Panc1 (cell line): ENCODE measurements around the gene TLCD3A.

Experiments
- SIN3A ChIP-seq: IDR thresholded peaks from 2 replicates; pipeline ENCODE4 v1.6.1; 2012; ENCODE audit warnings: low read depth, mild to moderate bottlenecking, low read length, moderate library complexity, borderline replicate concordance; ENCODE audit not compliant: insufficient read depth
- TF ChIP-seq, protein P1 (sequence below): fragments of 450-650 bp; IDR thresholded peaks from 2 replicates; pipeline ENCODE4 v1.5.1; 2017; ENCODE audit warnings: mild to moderate bottlenecking

DNA sequence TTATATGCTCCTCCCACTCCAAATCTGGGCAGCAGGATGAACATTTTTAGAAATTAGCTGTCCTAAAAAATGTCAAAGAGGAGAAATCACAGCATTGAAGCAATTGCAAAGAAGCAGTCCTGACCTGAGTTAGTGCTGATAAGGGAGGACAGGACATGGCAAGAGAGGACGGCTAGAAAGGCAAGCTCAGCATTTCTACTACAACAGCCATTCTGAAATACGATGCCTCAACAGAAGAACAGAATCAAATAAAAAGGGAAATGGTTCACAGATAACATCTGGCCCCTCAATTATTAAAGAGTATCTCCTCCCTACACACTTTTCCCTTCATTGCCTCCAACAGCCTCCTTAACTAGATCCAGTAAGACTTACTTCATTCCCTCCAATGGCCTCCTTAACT is 36.0 kb upstream of the TLCD3A start:
- TF ChIP-seq, protein P1, sequence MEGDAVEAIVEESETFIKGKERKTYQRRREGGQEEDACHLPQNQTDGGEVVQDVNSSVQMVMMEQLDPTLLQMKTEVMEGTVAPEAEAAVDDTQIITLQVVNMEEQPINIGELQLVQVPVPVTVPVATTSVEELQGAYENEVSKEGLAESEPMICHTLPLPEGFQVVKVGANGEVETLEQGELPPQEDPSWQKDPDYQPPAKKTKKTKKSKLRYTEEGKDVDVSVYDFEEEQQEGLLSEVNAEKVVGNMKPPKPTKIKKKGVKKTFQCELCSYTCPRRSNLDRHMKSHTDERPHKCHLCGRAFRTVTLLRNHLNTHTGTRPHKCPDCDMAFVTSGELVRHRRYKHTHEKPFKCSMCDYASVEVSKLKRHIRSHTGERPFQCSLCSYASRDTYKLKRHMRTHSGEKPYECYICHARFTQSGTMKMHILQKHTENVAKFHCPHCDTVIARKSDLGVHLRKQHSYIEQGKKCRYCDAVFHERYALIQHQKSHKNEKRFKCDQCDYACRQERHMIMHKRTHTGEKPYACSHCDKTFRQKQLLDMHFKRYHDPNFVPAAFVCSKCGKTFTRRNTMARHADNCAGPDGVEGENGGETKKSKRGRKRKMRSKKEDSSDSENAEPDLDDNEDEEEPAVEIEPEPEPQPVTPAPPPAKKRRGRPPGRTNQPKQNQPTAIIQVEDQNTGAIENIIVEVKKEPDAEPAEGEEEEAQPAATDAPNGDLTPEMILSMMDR: no peak
- TF ChIP-seq SIN3A: no peak
